Smooth muscle cell (in vitro differentiated cells): Measurements from ENCODE around the gene GDI1. TPM values are rescaled to one million over a fixed set of nuclear protein-coding genes. Genes with fewer than 3 reads are reported as not detected.

Experiments used
- DNase-seq: peaks from one replicate; lab custom pipeline; 2025; ENCODE audit not compliant: unreplicated experiment; lab: John Stamatoyannopoulos, UW
- H2AFZ ChIP-seq: fragments of 200-600 bp; sonication (generic); 2 replicates; pipeline ENCODE4 v1.6.0; 2016; ENCODE audit warnings: antibody characterized with exemption, low read depth, mild to moderate bottlenecking
- H3F3A ChIP-seq: fragments of 200-600 bp; sonication (generic); 2 replicates; pipeline ENCODE4 v1.6.0; 2017; ENCODE audit warnings: antibody characterized with exemption, low read depth
- H3K27ac ChIP-seq: fragments of 200-600 bp; sonication (generic); 2 replicates; pipeline ENCODE4 v1.5.1; 2016; ENCODE audit warnings: low read depth, mild to moderate bottlenecking
- H3K27me3 ChIP-seq: fragments of 200-600 bp; sonication (generic); 2 replicates; pipeline ENCODE4 v1.6.1; 2016; ENCODE audit warnings: low read depth, mild to moderate bottlenecking
- H3K36me3 ChIP-seq: fragments of 200-600 bp; sonication (generic); 2 replicates; pipeline ENCODE4 v1.5.1; 2016; ENCODE audit warnings: low read depth
- H3K4me1 ChIP-seq: fragments of 200-600 bp; sonication (generic); 2 replicates; pipeline ENCODE4 v1.5.1; 2016; ENCODE audit warnings: low read depth
- H3K4me2 ChIP-seq: fragments of 200-600 bp; sonication (generic); 2 replicates; pipeline ENCODE4 v1.6.0; 2016; ENCODE audit warnings: mild to moderate bottlenecking
- H3K4me3 ChIP-seq: fragments of 200-600 bp; sonication (generic); 2 replicates; pipeline ENCODE4 v1.5.1; 2016; ENCODE audit warnings: mild to moderate bottlenecking
- H3K79me2 ChIP-seq: fragments of 200-600 bp; sonication (generic); 2 replicates; pipeline ENCODE4 v1.6.0; 2016; ENCODE audit warnings: low read depth, mild to moderate bottlenecking
- H3K9ac ChIP-seq: fragments of 200-600 bp; sonication (generic); 2 replicates; pipeline ENCODE4 v1.6.0; 2016; ENCODE audit warnings: low read depth
- H3K9me3 ChIP-seq: fragments of 200-600 bp; sonication (generic); replicated peaks from 2 replicates; pipeline ENCODE4 v1.5.1; 2016; ENCODE audit warnings: low read depth
- H4K20me1 ChIP-seq: fragments of 200-600 bp; sonication (generic); 2 replicates; pipeline ENCODE4 v1.6.0; 2016; ENCODE audit warnings: low read depth
- CTCF ChIP-seq: fragments of 200-600 bp; sonication (generic); IDR thresholded peaks from 2 replicates; pipeline ENCODE4 v1.5.1; 2017; ENCODE audit warnings: borderline replicate concordance, mild to moderate bottlenecking, antibody characterized with exemption; ENCODE audit not compliant: insufficient read depth, poor library complexity, severe bottlenecking
- WGBS: methylation state at CpG from one replicate; pipeline ENCODE4 v1.1.7; 2016; ENCODE audit warnings: low lambda C conversion rate; 5-methylcytosine and 5-hydroxymethylcytosine counted together
- polyA plus RNA-seq: library from polyadenylated mRNA; unstranded; fragments of >200 nt; fragmentation: Nextera tagmentation; extraction: Ambion mirVana; gene quantifications from 2 replicates; pipeline ENCODE4 v1.2.1, GENCODE V29; 2016
- total RNA-seq: library from RNA; depleted of rRNA; stranded (reverse); fragments of >200 nt; gene quantifications from 2 replicates; pipeline ENCODE4 v1.2.3, GENCODE V29; 2014

Gene GDI1
- total and polyA plus RNA-seq, 2 experiments from 2014 or later, result 98.8 to 143 TPM

GRCh38 chrX:154465601-154466000 lies 28.6 kb downstream of the GDI1 start:
- TF ChIP-seq CTCF, result no peak
- 90% methylated on average over 13 of the region's 14 CpGs for WGBS
- H3K27ac ChIP-seq, result no peak overlapping the region
- H3K9ac ChIP-seq, result no peak overlapping the region
- H3K9me3 ChIP-seq, result no peaks in the 10 kb centered on the region
- H3K27me3 ChIP-seq, result no peaks in the 10 kb centered on the region
- peaks cover 64% of the 10 kb centered on the region for H4K20me1 ChIP-seq
- peaks cover 13% of the 10 kb centered on the region for H3K79me2 ChIP-seq
- H3K4me2 ChIP-seq, result no peak overlapping the region
- H2AFZ ChIP-seq, result no peak overlapping the region
- H3K4me1 ChIP-seq, result no peaks in the 10 kb centered on the region
- H3K4me3 ChIP-seq, result no peak overlapping the region
- no peaks in the 10 kb centered on the region for H3F3A ChIP-seq
- no peak for DNase-seq
- H3K36me3 ChIP-seq, result no peaks in the 10 kb centered on the region

GRCh38 chrX:154466036-154466435 lies 29.1 kb downstream of the GDI1 start:
- H3K27ac ChIP-seq, result no peak overlapping the region
- peaks cover 9% of the 10 kb centered on the region for H3K79me2 ChIP-seq
- DNase-seq, result no peak
- no peak for TF ChIP-seq CTCF
- 95% methylated on average over 27 of the region's 32 CpGs for WGBS
- H3K4me1 ChIP-seq, result no peaks in the 10 kb centered on the region
- no peaks in the 10 kb centered on the region for H3K27me3 ChIP-seq
- no peaks in the 10 kb centered on the region for H3F3A ChIP-seq
- no peak overlapping the region for H3K9ac ChIP-seq
- H3K9me3 ChIP-seq, result no peaks in the 10 kb centered on the region
- H4K20me1 ChIP-seq, result peaks cover 59% of the 10 kb centered on the region
- H2AFZ ChIP-seq, result no peak overlapping the region
- H3K4me3 ChIP-seq, result no peak overlapping the region
- H3K4me2 ChIP-seq, result no peak overlapping the region
- no peaks in the 10 kb centered on the region for H3K36me3 ChIP-seq

- no peak for DNase-seq
- H3K4me2 ChIP-seq, result no peak overlapping the region
- no peak overlapping the region for H2AFZ ChIP-seq
- no peaks in the 10 kb centered on the region for H3K9me3 ChIP-seq
- H3K4me1 ChIP-seq, result no peaks in the 10 kb centered on the region
- H3K9ac ChIP-seq, result no peak overlapping the region
- no peak for TF ChIP-seq CTCF
- WGBS, result 96% methylated on average over 14 of the region's 15 CpGs
- no peak overlapping the region for H3K4me3 ChIP-seq
- H4K20me1 ChIP-seq, result peaks cover 51% of the 10 kb centered on the region
- no peaks in the 10 kb centered on the region for H3F3A ChIP-seq
- H3K27me3 ChIP-seq, result no peaks in the 10 kb centered on the region
- H3K79me2 ChIP-seq, result peaks cover under 1% of the 10 kb centered on the region
- H3K27ac ChIP-seq, result no peak overlapping the region
- no peaks in the 10 kb centered on the region for H3K36me3 ChIP-seq
These were observed 30.0 kb downstream of the GDI1 start for GRCh38 chrX:154466907-154467306.

GRCh38 chrX:154467556-154467955 lies 30.6 kb downstream of the GDI1 start:
- Histone ChIP-seq H2AFZ (no peak overlapping the region), H3K9ac (no peak overlapping the region), H3K27me3 (no peaks in the 10 kb centered on the region), H3K36me3 (no peaks in the 10 kb centered on the region), H3K4me2 (no peak overlapping the region), H3K4me1 (no peaks in the 10 kb centered on the region), H3K27ac (no peak overlapping the region), H3K79me2 (no peaks in the 10 kb centered on the region), H4K20me1 (peaks cover 44% of the 10 kb centered on the region), H3K9me3 (no peaks in the 10 kb centered on the region), H3F3A (no peaks in the 10 kb centered on the region), H3K4me3 (no peak overlapping the region)
- no peak for TF ChIP-seq CTCF
- no peak for DNase-seq
- 97% methylated on average over 15 of the region's 21 CpGs for WGBS
